ENCODE data around the gene MRTFA. TPM values are rescaled to one million over a fixed set of nuclear protein-coding genes. Genes with fewer than 3 reads are reported as not detected.

MRTFA gene
- total RNA-seq, 1 donor from 2014 or later = 68.4 TPM

DNA sequence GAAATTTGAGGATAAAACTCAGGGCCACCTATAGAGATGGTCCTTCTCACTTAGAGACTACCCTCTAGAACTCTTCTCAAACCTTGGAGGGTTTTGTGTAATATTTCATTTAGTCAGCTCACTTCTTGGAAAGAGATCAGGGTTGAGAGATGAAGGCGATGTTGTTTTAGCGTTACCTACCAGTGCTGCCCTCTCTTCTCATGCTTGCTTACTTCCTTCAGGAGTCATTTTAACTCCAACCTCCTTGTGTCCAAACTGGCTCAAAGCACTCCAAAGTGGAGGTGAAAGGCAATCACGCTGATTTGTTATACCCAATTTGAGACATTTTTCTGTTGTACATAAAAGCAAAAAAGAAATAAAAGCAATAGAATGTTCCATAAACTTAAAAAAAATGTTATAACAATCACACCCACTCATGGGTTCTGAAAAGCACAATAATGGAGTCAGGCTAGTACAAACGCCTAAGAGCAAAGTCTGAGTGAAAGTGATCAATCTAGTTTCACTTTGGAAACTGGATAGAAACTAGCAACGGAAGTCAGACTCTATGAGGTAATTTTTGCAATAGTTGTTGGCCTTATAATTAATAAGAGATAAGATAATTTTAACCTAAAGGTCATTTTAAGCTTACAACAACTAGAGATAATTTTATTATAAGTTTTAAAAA lies 117.1 kb downstream of the MRTFA start:
- Mint-ChIP-seq H3K4me3 (ENCODE audit: unreplicated experiment) (no peak overlapping the region), H3K36me3 (ENCODE audit: low read depth, unreplicated experiment) (peaks cover 4% of the 10 kb centered on the region), H3K9me3 (ENCODE audit: unreplicated experiment) (no peaks in the 10 kb centered on the region), H3K4me1 (ENCODE audit: unreplicated experiment) (no peaks in the 10 kb centered on the region), H3K27ac (ENCODE audit: unreplicated experiment) (no peak overlapping the region), H3K27me3 (ENCODE audit: unreplicated experiment) (no peaks in the 10 kb centered on the region)
- DNase-seq (ENCODE audit: low spot score) = no peak
- TF ChIP-seq, protein P1, sequence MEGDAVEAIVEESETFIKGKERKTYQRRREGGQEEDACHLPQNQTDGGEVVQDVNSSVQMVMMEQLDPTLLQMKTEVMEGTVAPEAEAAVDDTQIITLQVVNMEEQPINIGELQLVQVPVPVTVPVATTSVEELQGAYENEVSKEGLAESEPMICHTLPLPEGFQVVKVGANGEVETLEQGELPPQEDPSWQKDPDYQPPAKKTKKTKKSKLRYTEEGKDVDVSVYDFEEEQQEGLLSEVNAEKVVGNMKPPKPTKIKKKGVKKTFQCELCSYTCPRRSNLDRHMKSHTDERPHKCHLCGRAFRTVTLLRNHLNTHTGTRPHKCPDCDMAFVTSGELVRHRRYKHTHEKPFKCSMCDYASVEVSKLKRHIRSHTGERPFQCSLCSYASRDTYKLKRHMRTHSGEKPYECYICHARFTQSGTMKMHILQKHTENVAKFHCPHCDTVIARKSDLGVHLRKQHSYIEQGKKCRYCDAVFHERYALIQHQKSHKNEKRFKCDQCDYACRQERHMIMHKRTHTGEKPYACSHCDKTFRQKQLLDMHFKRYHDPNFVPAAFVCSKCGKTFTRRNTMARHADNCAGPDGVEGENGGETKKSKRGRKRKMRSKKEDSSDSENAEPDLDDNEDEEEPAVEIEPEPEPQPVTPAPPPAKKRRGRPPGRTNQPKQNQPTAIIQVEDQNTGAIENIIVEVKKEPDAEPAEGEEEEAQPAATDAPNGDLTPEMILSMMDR (IDR thresholded peaks at IDR 0.05; ENCODE audit: unreplicated experiment) = no peak

DNA sequence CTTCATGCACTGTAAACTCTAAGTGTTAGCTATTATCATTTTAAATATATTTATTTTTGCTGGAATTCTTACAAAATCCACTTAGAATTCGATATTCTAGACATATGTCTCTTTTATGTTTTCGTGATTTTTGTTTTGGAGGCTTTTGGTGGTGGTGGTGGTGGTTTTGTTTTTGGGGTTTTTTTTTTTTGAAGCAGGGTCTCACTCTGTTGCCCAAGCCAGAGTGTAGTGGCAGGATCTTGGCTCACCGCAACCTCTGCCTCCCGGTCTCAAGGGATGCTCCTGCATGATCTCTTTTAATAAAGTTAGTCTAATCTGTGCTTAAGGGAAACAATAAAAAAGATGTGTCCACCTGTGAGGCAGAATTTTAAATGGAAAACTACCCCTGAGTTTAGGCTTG lies 117.7 kb downstream of the MRTFA start:
- TF ChIP-seq, protein P1 (IDR thresholded peaks at IDR 0.05; ENCODE audit: unreplicated experiment) = no peak
- Mint-ChIP-seq H3K27ac (ENCODE audit: unreplicated experiment) (no peak overlapping the region), H3K4me3 (ENCODE audit: unreplicated experiment) (no peak overlapping the region)

DNA sequence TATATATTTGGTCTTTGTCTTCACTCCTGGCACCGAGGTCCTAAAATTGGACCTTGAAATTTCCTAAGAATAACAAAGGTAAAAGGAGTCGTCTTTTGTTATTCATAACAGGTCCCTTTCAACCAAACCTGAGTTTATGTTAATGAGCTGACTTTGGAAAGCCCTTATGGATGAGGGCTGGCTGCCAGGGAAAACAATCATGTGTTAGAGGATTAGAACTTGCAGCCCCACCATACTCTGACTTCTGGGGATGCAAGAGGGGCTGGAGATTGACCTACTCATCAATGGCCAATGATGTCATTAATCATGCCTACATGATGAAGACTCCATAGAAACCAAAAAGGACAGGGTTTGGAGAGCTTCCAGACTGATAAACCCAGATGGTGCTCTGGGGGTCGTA lies 118.9 kb downstream of the MRTFA start:
- Mint-ChIP-seq H3K9me3 (ENCODE audit: unreplicated experiment) (no peaks in the 10 kb centered on the region), H3K36me3 (ENCODE audit: low read depth, unreplicated experiment) (peaks cover 4% of the 10 kb centered on the region), H3K27me3 (ENCODE audit: unreplicated experiment) (no peaks in the 10 kb centered on the region), H3K27ac (ENCODE audit: unreplicated experiment) (no peak overlapping the region), H3K4me3 (ENCODE audit: unreplicated experiment) (no peak overlapping the region), H3K4me1 (ENCODE audit: unreplicated experiment) (no peaks in the 10 kb centered on the region)
- no peak for DNase-seq (ENCODE audit: low spot score)
- TF ChIP-seq, protein P1 (IDR thresholded peaks at IDR 0.05; ENCODE audit: unreplicated experiment) = no peak

More for the DNA sequence above, 117.7 kb downstream of the MRTFA start:
- Mint-ChIP-seq H3K36me3 (ENCODE audit: low read depth, unreplicated experiment) (peaks cover 4% of the 10 kb centered on the region), H3K9me3 (ENCODE audit: unreplicated experiment) (no peaks in the 10 kb centered on the region), H3K27me3 (ENCODE audit: unreplicated experiment) (no peaks in the 10 kb centered on the region), H3K4me1 (ENCODE audit: unreplicated experiment) (no peaks in the 10 kb centered on the region)
- no peak for DNase-seq (ENCODE audit: low spot score)

DNA sequence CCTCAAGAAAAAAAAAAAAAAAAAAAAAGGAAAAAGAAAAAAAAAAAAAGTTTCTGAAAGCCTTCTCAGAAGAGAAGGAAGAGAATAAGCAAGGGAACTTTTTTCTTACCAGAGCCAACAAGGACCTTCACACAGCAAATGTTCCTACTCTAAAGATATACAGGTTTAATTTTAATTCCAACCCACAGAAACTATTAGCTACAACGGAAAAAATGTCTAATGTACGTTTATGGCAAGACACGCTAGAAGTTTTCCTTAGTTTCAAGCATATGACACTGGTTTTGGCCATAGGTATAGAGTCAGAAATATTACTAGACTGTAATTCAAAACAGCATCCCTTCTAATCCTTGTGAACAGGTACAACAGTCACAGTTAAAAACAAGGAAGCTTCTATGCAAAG lies 120.1 kb downstream of the MRTFA start:
- Mint-ChIP-seq H3K27me3 (ENCODE audit: unreplicated experiment) (no peaks in the 10 kb centered on the region), H3K27ac (ENCODE audit: unreplicated experiment) (no peak overlapping the region), H3K9me3 (ENCODE audit: unreplicated experiment) (no peaks in the 10 kb centered on the region), H3K4me3 (ENCODE audit: unreplicated experiment) (no peak overlapping the region), H3K36me3 (ENCODE audit: low read depth, unreplicated experiment) (peaks cover 4% of the 10 kb centered on the region), H3K4me1 (ENCODE audit: unreplicated experiment) (no peaks in the 10 kb centered on the region)
- no peak for DNase-seq (ENCODE audit: low spot score)
- TF ChIP-seq, protein P1 (IDR thresholded peaks at IDR 0.05; ENCODE audit: unreplicated experiment) = no peak

DNA sequence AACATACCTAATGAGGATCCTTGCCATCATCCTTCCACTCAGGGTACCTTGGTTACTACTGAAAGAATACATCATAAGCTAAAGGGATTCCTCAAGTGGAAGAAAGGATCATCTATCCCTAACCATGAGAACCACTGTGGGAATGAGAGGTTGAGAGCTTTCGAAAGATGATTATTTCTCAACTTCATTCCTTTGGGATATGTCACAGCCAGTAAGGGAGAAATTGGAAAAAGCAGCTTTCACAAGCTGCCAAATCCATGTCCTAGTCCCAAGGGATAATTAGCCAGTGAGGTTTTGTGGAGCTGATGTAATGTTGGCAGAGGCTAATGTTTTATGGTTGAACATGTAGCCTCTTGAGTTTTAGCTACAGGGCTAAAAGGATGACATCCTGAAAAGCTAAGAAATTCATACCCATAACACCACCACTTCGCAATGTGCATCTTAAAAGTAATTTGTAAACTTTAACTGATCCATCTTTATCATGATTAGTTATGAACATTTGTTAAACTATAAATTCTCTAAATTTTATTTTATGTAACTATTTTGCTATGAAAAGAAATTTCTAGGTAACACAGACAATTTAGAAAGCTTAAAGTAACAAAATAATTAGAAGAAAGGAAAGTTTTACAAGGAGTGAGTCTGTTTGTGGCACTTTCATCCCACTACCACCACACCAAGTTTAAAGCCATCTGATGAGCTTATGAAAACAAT lies 123.9 kb downstream of the MRTFA start:
- H3K27ac Mint-ChIP-seq (ENCODE audit: unreplicated experiment) = no peak overlapping the region
- peaks cover 24% of the 10 kb centered on the region for H3K4me1 Mint-ChIP-seq (ENCODE audit: unreplicated experiment)
- no peak overlapping the region for H3K4me3 Mint-ChIP-seq (ENCODE audit: unreplicated experiment)
- peaks cover 4% of the 10 kb centered on the region for H3K36me3 Mint-ChIP-seq (ENCODE audit: low read depth, unreplicated experiment)
- TF ChIP-seq, protein P1 (IDR thresholded peaks at IDR 0.05; ENCODE audit: unreplicated experiment) = no peak
- no peaks in the 10 kb centered on the region for H3K27me3 Mint-ChIP-seq (ENCODE audit: unreplicated experiment)
- H3K9me3 Mint-ChIP-seq (ENCODE audit: unreplicated experiment) = no peaks in the 10 kb centered on the region
- no peak for DNase-seq (ENCODE audit: low spot score)
